Germinal center (tissue), 1 donor: Measurements from ENCODE around the gene CDK14.
"Not testable (repeated sequence)": the region's sequence is repeated elsewhere in the genome, so short reads cannot be mapped to it uniquely, and the experiment has no call there.

Experiments used
- DNase-seq: peaks from one replicate; pipeline ENCODE4 v3.0.0; 2012; ENCODE audit warnings: mixed read lengths, low spot score

CDK14 gene

GRCh38 chr7:90631502-90631901, 35.4 kb downstream of the CDK14 start:
- DNase-seq = no peak

DNA sequence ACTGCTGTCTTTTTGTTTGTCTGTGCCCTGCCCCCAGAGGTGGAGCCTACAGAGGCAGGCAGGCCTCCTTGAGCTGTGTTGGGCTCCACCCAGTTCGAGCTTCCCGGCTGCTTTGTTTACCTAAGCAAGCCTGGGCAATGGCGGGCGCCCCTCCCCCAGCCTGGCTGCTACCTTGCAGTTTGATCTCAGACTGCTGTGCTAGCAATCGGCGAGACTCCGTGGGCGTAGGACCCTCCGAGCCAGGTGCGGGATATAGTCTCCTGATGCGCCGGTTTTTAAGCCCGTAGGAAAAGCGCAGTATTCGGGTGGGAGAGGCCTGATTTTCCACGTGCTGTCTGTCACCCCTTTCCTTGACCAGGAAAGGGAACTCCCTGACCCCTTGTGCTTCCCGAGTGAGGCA, 43.6 kb downstream of the CDK14 start:
- DNase-seq = not testable (repeated sequence)

- no peak for DNase-seq
These were observed 46.9 kb downstream of the CDK14 start for GRCh38 chr7:90642978-90643377.

DNA sequence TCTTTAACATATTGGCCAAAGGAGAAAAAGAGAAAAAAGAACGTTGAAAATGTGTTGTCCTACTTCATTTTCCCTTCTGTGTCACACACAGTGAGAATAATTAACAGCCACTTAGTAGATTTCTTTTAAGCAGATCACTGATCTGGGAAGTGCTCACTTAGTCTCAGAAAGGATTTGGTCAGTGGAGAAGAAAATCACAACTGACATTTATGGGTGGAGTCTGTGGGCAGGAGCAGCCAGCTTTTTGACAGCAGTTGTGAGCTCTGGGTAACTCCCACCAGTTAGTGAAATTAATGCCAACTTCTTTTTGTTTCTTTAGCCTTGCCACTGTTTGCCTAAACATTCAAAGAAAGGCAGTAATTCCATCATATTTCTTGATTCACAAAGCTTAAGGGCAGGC, 49.7 kb downstream of the CDK14 start:
- DNase-seq = no peak

- DNase-seq = no peak
These were observed 52.0 kb downstream of the CDK14 start for GRCh38 chr7:90648107-90648506.

DNA sequence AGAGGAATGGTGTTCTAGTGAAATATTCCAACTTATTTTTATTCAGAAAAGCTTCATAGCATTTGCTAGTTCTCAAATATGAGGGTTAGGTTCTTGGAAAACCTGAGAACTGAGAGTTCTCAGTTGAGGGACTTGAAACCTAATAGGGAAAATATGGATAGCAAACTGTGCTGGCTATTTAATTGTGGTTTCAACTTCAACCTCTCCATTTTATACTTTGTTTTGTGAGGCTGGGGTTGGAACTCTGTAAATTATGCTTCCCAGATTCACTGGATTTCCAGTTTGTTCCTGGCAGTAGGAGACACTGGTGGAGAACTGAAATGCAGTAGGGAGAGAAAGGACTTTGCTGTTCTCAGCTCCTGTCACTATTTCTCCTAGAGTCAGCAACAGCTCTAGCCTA, 52.7 kb downstream of the CDK14 start:
- DNase-seq = no peak

DNA sequence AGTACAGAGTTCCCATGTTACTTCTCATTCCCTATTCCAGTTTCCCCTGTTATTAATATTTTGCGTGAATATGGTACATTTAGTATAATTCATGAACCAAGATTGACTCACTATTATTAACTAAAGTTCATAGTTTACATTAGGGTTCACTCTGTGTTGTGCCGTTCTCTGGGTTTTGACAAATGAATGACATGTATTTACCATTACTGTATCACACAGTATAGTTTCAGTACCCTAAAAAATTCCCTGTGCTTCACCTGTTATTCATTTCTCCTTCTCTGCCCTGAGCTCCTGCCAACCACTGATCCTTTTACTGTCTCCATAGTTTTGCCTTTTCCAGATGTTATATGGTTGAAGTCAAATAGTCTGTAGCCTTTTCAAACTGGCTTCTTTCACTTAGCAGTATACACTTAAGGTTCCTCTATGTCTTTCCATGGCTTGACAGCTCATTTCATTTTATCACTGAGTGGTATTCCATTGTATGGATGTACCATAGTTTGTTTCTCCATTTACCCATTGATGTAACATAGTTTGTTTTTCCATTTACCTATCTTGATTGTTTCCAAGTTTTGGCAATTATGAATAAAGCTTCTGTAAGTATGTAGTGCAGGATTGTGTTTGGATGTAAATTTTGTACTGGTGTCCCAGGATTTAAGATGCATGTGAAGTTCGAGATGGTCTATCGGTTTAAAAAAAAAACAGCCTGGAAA, 58.8 kb downstream of the CDK14 start:
- no peak for DNase-seq

DNA sequence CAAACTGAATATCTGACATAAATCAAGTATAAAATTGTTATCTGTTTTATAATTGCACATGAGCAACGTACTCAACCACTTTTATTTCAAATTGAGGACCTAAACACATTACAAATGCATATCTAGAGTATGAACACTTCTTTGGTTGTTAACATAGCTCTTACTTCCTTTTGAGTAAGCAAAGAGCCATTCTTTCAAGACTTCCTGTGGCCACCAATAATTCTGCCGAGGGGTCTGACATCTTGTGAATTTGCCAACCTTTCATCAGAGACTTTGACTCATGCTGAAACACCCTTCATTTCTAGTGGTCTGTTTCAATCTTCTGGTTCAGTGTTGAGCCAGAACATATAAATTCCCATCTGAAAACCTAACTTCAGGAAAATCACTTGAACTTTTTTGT, 59.4 kb downstream of the CDK14 start:
- peak; percentile 6 for DNase-seq

- DNase-seq = no peak
These were observed 61.4 kb downstream of the CDK14 start for GRCh38 chr7:90657481-90657880.

DNA sequence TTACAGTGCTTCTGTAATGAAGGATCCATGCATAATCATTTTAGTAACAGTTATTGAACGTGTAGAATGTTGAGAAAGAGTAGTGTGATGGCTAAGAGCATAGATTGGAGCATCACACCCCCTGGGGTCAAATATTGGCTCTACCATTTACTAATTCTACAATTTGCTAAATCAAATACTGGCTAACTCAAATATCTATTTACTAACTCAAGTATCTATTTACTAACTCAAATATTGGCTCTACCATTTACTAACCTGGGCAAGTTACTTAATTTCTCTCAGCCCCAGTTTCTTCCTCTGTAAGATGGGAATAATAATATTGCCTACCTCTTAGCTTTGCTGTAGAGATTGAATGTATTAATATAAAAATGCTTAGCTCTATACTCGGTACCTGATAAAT, 64.0 kb downstream of the CDK14 start:
- no peak for DNase-seq

DNA sequence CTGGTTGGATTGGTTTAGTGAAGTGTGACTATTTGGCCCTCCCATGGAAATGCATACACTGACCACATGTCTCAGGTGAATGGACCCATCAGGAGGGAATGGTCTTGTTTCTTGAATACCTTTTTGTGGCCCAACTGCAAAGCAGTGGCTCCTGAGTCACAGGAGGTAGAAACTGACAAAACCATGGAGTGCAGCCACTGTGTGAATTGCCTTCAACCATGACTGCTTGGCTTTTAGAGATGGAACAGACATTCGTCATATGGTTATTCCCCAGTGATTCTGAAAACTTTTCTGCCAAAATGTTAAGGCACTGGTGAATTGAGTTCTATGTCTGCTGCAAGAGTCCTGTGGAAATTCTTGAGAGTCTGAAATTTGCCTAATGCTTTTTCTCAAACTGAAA, 64.7 kb downstream of the CDK14 start:
- no peak for DNase-seq

DNA sequence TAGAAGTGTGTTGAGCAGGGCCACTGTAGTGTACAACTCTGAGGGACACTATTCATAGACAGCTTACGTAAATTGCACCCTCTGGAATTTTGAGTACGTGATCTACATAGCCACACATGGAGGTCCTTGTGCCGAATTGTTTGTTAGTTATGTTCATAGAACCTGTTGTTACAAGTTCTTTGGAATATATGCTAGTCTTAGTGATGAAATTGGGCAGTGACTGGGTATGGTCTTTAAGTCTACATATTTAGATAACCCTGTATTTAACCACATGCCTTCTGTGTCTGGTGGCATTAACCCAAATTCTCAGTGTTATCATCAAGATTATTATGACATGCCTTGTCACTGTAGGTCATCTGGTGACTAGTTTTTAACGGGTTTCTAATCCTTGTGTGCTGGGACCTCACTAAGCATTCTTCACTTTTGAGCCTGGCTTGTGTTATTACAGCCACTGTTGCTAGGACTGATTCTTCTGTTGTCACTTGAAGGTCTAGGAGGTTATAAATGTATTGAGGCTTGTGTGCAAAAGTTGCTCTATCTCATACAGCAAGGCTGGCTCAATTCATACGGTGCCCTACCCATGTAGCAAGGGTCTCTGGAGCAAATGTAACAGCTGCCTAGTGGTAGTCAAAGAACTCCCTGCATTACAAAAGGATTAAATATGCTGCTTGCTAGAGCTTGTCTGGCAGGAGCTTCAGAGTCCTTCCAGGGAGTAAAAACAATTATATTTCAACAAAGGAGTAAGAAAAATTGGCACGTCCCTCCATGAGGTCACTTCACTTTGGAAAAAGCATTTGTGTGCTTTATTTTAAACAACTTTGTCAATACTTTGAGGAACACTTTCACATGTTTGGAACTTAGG, 65.4 kb downstream of the CDK14 start:
- no peak for DNase-seq

DNA sequence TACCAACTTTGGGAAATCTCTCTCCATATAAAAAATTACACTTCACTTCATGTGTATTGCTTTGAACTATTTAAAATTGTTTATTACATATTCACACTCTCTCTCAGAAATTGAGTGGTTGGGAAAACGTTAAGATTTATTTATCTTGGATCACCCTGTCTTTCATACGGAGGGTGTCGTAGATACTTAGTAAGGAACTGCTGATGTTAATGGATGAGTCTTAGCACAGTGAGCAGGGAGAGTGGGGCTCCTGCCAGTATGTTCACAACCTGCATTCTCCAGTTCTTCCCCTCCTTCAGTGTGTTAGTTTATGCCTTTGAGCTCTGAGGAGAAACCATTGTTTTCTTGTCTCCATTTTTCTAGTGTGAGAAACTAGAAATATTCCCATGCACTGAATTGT, 67.1 kb downstream of the CDK14 start:
- DNase-seq = no peak

DNA sequence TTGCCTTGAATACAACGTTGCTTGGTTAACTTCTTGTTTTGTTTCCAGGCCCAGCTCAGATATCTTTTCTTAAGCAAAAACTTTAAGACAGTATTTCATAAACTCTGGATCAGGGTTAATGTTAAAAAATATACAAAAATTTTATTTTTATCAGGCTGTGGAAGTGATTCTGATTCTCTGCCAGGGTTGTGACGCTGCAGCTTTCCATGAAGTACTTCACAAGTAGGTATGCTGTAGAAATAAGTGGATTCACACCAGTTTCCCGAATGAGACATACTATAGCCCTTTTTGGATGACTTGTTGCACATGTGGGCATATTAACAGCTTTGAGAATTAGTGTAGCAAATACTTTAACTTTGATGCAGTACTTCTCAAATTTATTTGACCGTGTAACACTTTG, 70.1 kb downstream of the CDK14 start:
- no peak for DNase-seq

GRCh38 chr7:90668992-90669391, 72.9 kb downstream of the CDK14 start:
- DNase-seq = no peak

DNA sequence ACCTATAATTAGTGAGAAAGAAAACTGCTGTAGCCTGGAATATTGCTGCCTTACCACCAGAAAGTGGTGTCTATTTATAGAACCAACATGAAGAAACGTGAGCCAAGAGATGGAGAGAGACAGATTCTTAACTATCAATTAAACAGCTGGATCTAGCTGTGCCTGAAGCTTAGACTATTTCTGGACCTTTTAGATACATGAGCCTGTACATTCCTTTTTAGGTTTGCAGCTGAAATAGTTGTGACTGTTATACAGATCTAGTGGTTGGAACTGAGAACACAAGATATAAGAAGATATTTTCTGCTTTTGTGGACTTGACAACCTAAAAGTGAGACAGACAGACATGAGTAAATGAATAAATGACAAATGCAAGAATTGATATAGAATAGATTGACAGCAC, 73.4 kb downstream of the CDK14 start:
- DNase-seq = no peak

GRCh38 chr7:90671571-90671970, 75.5 kb downstream of the CDK14 start:
- DNase-seq = no peak

- no peak for DNase-seq
These were observed 76.1 kb downstream of the CDK14 start for GRCh38 chr7:90672210-90672609.

DNA sequence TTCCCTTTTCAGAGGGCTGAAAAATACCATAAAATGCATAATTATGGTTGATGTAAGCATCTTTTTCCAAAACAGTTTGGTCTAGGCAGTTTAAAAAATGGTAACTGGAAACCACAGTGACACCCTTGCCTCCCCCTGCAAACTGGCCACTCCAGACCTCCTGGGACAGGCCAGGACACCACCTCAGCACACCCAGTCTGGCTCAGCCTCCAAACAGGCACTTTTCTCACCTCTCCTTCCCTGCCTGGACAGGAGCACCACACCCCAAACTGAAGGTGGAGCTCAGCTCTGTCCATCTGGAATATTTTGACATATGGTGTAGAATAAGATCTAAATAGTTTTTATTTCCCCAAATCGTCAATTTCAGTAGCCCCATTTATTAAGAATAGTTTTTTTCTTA, 78.5 kb downstream of the CDK14 start:
- no peak for DNase-seq

GRCh38 chr7:90675982-90676381, 79.9 kb downstream of the CDK14 start:
- no peak for DNase-seq

DNA sequence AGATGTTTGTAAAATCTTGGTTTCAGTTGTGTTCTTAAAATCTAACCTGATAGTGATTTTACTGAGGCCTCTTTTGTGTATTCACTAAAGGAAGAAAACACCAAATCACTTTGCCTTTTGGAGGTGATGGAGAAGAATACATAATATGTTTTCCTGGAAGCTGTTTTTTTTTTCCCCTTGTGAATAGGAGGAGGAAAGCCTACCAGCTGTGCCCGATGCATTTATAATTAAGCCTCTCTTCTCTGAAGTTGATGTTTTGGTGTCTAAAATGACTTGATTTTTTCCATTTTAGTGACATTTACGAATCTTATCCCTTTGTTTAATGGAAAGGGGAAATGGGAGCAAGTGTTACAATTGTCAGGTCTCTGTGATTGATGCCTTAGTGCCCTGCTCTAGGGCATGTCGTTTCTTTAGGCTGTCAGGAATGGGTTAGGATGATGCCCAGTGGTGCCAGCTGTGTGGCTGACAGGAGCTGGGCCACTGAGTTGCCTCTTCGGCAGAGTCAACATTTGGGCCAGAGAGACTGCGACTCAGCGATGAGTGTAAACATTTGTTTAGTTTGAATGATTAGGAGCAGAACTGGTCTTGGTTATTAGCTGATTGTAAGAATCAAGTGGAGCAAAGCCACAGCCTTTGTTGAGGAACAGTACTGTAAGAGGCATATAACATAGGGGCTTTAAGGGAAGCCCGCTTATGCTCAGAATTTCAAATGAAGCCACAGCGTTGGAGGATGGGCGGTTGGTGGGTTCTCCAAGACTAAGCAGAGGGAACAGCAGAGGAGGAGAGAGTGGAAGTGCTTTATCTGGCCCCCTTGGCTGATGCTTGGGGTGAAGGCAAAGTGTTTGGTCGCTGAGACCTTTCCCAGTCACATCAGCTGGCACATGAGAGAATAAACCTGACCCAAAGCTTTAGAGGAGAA, 81.6 kb downstream of the CDK14 start:
- DNase-seq = no peak

DNA sequence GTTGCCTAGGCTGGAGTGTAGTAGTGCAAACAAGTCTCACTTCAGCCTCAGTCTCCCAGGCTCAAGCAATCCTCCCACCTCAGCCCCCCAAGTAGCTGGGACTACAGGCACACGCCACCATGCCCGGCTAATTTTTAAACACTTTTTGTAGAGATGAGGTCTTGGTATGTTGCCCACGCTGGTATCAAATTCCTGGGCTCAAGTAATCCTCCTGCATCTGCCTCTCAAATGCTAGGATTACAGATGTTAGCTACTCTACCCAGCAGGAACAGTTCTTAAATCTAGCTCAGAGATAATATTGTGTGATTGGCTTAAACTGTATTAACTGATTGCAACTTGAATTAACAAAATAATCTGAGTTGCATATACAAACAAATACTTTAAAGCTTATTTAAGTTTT, 82.9 kb downstream of the CDK14 start:
- no peak for DNase-seq

GRCh38 chr7:90680484-90680883, 84.4 kb downstream of the CDK14 start:
- DNase-seq = no peak
